Measurements from ENCODE around the gene ISOC1. TPM values are rescaled to one million over a fixed set of nuclear protein-coding genes. Genes with fewer than 3 reads are reported as not detected.

ISOC1 gene
- total RNA-seq, 4 donors from 2014 or later: 15.6 to 43.0 (median 34.1) TPM

DNA sequence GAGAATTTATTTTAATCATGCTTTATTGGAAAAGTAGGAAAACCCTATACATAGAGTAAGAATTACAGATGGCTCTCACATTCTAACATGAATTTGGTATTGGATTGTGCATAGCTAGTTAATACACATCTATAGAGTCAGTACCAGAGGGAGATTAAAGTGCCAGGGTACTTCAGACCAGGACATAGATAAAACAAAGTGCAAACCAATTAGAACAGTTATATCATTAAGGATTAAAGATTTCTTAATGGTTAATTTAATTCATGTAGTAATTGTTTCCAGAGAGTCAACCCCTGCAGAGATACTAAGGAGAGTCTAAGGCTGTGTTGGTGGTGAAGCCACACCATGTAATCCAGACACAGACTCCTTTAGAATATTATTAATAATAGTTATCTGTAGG, 8.8 kb downstream of the ISOC1 start:
- TF ChIP-seq, protein P1, sequence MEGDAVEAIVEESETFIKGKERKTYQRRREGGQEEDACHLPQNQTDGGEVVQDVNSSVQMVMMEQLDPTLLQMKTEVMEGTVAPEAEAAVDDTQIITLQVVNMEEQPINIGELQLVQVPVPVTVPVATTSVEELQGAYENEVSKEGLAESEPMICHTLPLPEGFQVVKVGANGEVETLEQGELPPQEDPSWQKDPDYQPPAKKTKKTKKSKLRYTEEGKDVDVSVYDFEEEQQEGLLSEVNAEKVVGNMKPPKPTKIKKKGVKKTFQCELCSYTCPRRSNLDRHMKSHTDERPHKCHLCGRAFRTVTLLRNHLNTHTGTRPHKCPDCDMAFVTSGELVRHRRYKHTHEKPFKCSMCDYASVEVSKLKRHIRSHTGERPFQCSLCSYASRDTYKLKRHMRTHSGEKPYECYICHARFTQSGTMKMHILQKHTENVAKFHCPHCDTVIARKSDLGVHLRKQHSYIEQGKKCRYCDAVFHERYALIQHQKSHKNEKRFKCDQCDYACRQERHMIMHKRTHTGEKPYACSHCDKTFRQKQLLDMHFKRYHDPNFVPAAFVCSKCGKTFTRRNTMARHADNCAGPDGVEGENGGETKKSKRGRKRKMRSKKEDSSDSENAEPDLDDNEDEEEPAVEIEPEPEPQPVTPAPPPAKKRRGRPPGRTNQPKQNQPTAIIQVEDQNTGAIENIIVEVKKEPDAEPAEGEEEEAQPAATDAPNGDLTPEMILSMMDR (IDR thresholded peaks at IDR 0.05; ENCODE audit: low read depth): no peak

DNA sequence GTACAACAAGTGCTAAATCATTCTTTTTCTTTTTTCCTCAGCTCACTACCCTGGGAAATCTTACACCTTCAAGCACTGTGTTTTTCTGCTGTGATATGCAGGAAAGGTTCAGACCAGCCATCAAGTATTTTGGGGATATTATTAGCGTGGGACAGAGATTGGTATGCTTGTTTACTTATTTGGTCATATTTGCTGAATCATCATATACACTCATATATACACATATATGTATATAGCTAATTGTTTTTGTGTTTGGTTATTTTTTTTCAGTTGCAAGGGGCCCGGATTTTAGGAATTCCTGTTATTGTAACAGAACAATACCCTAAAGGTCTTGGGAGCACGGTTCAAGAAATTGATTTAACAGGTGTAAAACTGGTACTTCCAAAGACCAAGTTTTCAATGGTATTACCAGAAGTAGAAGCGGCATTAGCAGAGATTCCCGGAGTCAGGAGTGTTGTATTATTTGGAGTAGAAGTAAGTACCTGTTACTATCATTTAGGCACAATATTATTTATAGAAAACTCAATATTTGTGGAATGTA, 10.4 kb downstream of the ISOC1 start:
- TF ChIP-seq, protein P1 (IDR thresholded peaks at IDR 0.05; ENCODE audit: low read depth): no peak

DNA sequence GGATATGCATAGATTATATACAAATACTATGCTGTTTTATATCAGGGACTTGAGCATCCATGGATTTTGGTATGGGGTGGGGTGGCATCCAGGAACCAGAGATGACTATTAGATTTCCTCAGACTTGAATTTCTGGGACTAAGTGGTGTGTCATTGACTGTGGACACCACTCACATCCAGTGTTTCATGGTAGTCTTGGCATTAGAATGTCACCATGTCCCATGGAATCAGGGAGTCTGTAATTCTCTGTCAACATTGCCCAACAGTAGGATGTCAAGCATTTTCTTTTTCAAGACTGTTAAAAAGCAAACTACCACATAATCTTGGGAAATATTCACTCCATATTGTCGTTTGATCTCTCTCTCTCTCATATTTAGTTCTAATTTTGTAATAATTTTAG, 13.1 kb downstream of the ISOC1 start:
- TF ChIP-seq, protein P1 (IDR thresholded peaks at IDR 0.05; ENCODE audit: low read depth): no peak

DNA sequence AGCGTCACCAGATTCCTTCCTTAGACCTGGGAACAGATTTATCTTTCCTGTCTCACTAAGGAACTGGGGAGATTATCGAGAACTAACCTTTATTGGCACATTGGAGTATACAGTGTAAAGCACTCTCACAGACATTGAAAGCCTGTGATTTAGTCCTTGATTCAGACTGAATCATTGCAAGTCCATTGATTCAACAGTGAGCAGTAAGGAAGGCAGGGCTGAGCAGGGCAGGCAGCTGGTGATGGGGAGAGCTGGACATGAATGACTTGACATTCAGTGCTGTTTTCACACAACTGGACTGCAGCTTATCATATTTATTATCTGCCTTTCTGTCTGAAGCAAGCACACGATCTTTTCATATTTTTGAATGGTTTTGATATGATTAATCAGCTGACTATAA, 16.2 kb downstream of the ISOC1 start:
- TF ChIP-seq, protein P1 (IDR thresholded peaks at IDR 0.05; ENCODE audit: low read depth): no peak

DNA sequence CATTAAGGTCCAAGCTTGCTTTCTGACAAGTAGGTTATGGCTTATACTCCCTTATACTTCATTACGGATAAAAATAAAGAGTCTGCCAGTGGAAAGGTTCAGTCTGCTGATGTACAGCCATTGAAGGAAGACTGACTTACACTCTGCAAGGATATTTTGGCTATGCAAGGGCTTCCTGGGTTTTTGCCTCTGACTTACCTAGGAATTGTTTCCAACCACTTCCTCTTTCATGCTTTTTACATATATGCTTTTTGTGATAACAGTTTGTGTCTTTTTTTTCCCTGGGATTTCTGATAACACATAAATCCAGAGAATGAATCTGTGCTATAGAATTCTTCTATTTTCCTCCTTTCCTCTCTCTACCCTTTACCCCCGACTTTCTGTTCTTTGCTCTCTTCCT, 16.8 kb downstream of the ISOC1 start:
- TF ChIP-seq, protein P1 (IDR thresholded peaks at IDR 0.05; ENCODE audit: low read depth): no peak

DNA sequence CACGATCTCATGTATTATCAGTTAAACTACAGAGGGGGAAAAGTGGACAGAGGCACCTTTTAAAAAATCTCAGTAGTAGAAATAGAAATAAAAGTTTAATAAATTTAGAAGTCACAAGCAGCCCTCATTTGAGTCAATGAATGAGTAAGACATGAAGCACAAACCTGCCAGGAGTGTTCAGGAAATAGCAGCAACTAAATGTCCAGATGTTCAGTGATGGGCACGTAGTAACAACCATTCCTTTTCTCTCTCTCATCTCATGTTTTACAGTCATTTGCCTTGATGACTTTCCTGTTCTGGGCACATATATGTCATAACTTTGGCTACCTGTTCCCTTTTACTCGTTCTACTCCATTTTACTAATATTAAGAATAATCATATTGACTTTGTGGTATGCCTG, 17.7 kb downstream of the ISOC1 start:
- TF ChIP-seq, protein P1 (IDR thresholded peaks at IDR 0.05; ENCODE audit: low read depth): no peak

DNA sequence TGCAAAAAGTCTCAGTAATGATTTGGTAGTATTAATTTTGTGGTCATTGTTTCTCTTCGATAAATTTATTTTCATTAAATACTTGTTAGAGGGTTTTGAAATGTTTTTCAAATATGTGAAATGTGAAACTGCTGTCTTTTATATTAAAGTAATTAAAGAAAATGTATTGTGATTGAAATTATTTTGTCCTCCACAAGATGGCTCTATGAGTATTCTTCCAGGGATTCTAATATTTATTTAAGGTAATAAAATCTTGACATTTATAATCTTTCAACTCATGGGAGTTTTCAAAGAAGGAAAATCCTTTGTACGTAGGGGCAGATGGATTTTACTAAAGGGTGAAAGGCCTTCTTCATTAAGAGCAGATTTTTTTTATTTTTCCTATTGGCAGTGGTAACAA, 19.3 kb downstream of the ISOC1 start:
- TF ChIP-seq, protein P1 (IDR thresholded peaks at IDR 0.05; ENCODE audit: low read depth): no peak

Measured in subcutaneous adipose tissue (tissue), 4 donors.